WERI-Rb-1 (cell line): ENCODE data around the gene CRYBG2.

ENCODE experiments used
- DNase-seq: peaks from one replicate; pipeline ENCODE4 v3.0.0-alpha.2; 2020
- H3K27ac ChIP-seq: fragments of 250-450 bp; sonication (Bioruptor Pico); 2 replicates; pipeline ENCODE4 v1.5.1; 2020; ENCODE audit warnings: mild to moderate bottlenecking, moderate library complexity
- H3K27me3 ChIP-seq: fragments of 250-450 bp; sonication (Bioruptor Pico); 2 replicates; pipeline ENCODE4 v1.5.1; 2021; ENCODE audit warnings: mild to moderate bottlenecking, low read depth, moderate library complexity; ENCODE audit not compliant: insufficient read depth, severe bottlenecking
- H3K36me3 ChIP-seq: fragments of 250-450 bp; sonication (Bioruptor Pico); 2 replicates; pipeline ENCODE4 v1.5.1; 2020; ENCODE audit warnings: mild to moderate bottlenecking, moderate library complexity
- H3K4me3 ChIP-seq: 2 replicates; pipeline ENCODE4 v1.5.1; 2011; ENCODE audit warnings: low read depth, mild to moderate bottlenecking, control low read depth, low read length
- H3K9me3 ChIP-seq: fragments of 250-450 bp; sonication (Bioruptor Pico); 2 replicates; pipeline ENCODE4 v1.5.1; 2021; ENCODE audit warnings: mild to moderate bottlenecking, moderate library complexity; ENCODE audit not compliant: severe bottlenecking
- CTCF ChIP-seq: IDR thresholded peaks from 2 replicates; pipeline ENCODE4 v1.5.1; 2011; ENCODE audit warnings: low read depth, mild to moderate bottlenecking, control low read depth, inconsistent platforms, low read length

The CRYBG2 gene

GRCh38 chr1:26307363-26307781 is 46.6 kb downstream of the CRYBG2 start:
- Histone ChIP-seq H3K27ac (peak overlapping the region; percentile 84), H3K9me3 (no peaks in the 10 kb centered on the region), H3K36me3 (no peaks in the 10 kb centered on the region), H3K4me3 (peak overlapping the region; percentile 99), H3K27me3 (no peaks in the 10 kb centered on the region)
- no peak for DNase-seq
- TF ChIP-seq CTCF = no peak

- no peak for TF ChIP-seq CTCF
- H3K27me3 ChIP-seq = no peaks in the 10 kb centered on the region
- peak within 1 kb of the TSS; percentile 99 for H3K4me3 ChIP-seq
- H3K27ac ChIP-seq = peak within 1 kb of the TSS; percentile 84
- H3K36me3 ChIP-seq = no peaks in the 10 kb centered on the region
- DNase-seq = peak; percentile 97
- no peaks in the 10 kb centered on the region for H3K9me3 ChIP-seq
These were observed 47.4 kb downstream of the CRYBG2 start, which contains the start of gene UBXN11 for GRCh38 chr1:26306290-26307229. Gene UBXN11 (minus strand): TSS chr1:26306636. CDS start chr1:26302883, 3,753 bp downstream.

- H3K36me3 ChIP-seq = no peaks in the 10 kb centered on the region
- TF ChIP-seq CTCF = no peak
- peak; percentile 83 for DNase-seq
- H3K9me3 ChIP-seq = no peaks in the 10 kb centered on the region
- peak overlapping the region; percentile 77 for H3K27ac ChIP-seq
- H3K4me3 ChIP-seq = peak overlapping the region; percentile 99
- no peaks in the 10 kb centered on the region for H3K27me3 ChIP-seq
These were observed 48.2 kb downstream of the CRYBG2 start for GRCh38 chr1:26305667-26306289.

- Histone ChIP-seq H3K4me3 (no peak overlapping the region), H3K27ac (peak overlapping the region; percentile 39), H3K36me3 (no peaks in the 10 kb centered on the region), H3K9me3 (no peaks in the 10 kb centered on the region), H3K27me3 (no peaks in the 10 kb centered on the region)
- no peak for DNase-seq
- TF ChIP-seq CTCF = no peak
These were observed 51.1 kb downstream of the CRYBG2 start for GRCh38 chr1:26302733-26303405.

- Histone ChIP-seq H3K27ac (no peak overlapping the region), H3K27me3 (no peaks in the 10 kb centered on the region), H3K4me3 (no peak overlapping the region), H3K36me3 (no peaks in the 10 kb centered on the region), H3K9me3 (no peaks in the 10 kb centered on the region)
- TF ChIP-seq CTCF = no peak
- no peak for DNase-seq
These were observed 53.2 kb downstream of the CRYBG2 start for GRCh38 chr1:26300578-26301275.
